Sigmoid colon (tissue), 4 donors: ENCODE data around the gene PPP2R5A.

ENCODE experiments used
- CTCF ChIP-seq, 4 experiments: fragments of 450-650 bp in 3 of 4; fragments of 200-600 bp in 1 of 4; IDR thresholded peaks; one replicate each; pipeline ENCODE4 v1.5.1; 2016 to 2019; ENCODE audit warnings: antibody characterized with exemption in 4 of 4, mild to moderate bottlenecking in 3 of 4, moderate library complexity in 2 of 4
- POLR2A ChIP-seq, 2 donors: fragments of 450-650 bp; IDR thresholded peaks; one replicate each; pipeline ENCODE4 v1.6.1; 2016; ENCODE audit warnings: antibody characterized with exemption in 2 of 2, mild to moderate bottlenecking in 2 of 2, moderate library complexity in 2 of 2
- POLR2AphosphoS5 ChIP-seq, 4 donors: sonication (generic); formaldehyde crosslinking; IDR thresholded peaks; one replicate each; pipeline ENCODE4 v1.6.1; 2017; ENCODE audit warnings: antibody characterized with exemption in 4 of 4

GRCh38 chr1:212287261-212287895, 2.2 kb downstream of the PPP2R5A start:
- no peak for TF ChIP-seq CTCF (IDR thresholded peaks at IDR 0.05)
- no peak for TF ChIP-seq POLR2A (IDR thresholded peaks at IDR 0.05)
- TF ChIP-seq POLR2AphosphoS5 (IDR thresholded peaks at IDR 0.05), result no peak
